ENCODE measurements around the gene LRRFIP2. TPM values are rescaled to one million over a fixed set of nuclear protein-coding genes. Genes with fewer than 3 reads are reported as not detected.

LRRFIP2 gene
- total and polyA plus RNA-seq, 2 experiments from 2014 or later: 29.0 to 48.8 TPM

GRCh38 chr3:37143821-37144220 lies 30.6 kb downstream of the LRRFIP2 start:
- no peak for DNase-seq (ENCODE audit: low spot score)
- H3K79me2 ChIP-seq: peaks cover 5% of the 10 kb centered on the region
- no peak overlapping the region for H3K4me2 ChIP-seq
- H3K27me3 ChIP-seq: no peaks in the 10 kb centered on the region
- H3K4me1 ChIP-seq (ENCODE audit: insufficient read depth): no peaks in the 10 kb centered on the region
- TF ChIP-seq EZH2 (IDR thresholded peaks at IDR 0.05; ENCODE audit: borderline replicate concordance) (no peak), CTCF (IDR thresholded peaks at IDR 0.05; ENCODE audit: poor library complexity) (no peak)
- no peak overlapping the region for H3K4me3 ChIP-seq
- H3K9me2 ChIP-seq (replicated peaks; ENCODE audit: insufficient read depth): no peaks in the 10 kb centered on the region
- H3K9me3 ChIP-seq (ENCODE audit: low read depth): no peaks in the 10 kb centered on the region
- no peaks in the 10 kb centered on the region for H3K36me3 ChIP-seq (replicated peaks; ENCODE audit: insufficient read depth, low read depth)
- H4K20me1 ChIP-seq (ENCODE audit: insufficient read depth, poor library complexity, severe bottlenecking): no peaks in the 10 kb centered on the region
- H3K27ac ChIP-seq: no peak overlapping the region
- no peak overlapping the region for H2AFZ ChIP-seq
- WGBS (ENCODE audit: low lambda C conversion rate, missing lambda C conversion rate): 96% methylated on average over 9 of the region's 9 CpGs

- no peaks in the 10 kb centered on the region for H3K36me3 ChIP-seq (replicated peaks; ENCODE audit: insufficient read depth, low read depth)
- H3K4me1 ChIP-seq (ENCODE audit: insufficient read depth): no peaks in the 10 kb centered on the region
- H3K9me3 ChIP-seq (ENCODE audit: low read depth): no peaks in the 10 kb centered on the region
- DNase-seq (ENCODE audit: low spot score): no peak
- H2AFZ ChIP-seq: no peak overlapping the region
- WGBS (ENCODE audit: low lambda C conversion rate, missing lambda C conversion rate): 100% methylated on average over 3 of the region's 3 CpGs
- no peak overlapping the region for H3K27ac ChIP-seq
- H3K4me2 ChIP-seq: no peak overlapping the region
- TF ChIP-seq EZH2phosphoT487 (IDR thresholded peaks at IDR 0.05; ENCODE audit: low read depth, severe bottlenecking, unreplicated experiment) (no peak), CTCF (IDR thresholded peaks at IDR 0.05; ENCODE audit: poor library complexity) (no peak), EZH2 (IDR thresholded peaks at IDR 0.05; ENCODE audit: borderline replicate concordance) (no peak)
- peaks cover under 1% of the 10 kb centered on the region for H3K79me2 ChIP-seq
- H4K20me1 ChIP-seq (ENCODE audit: insufficient read depth, poor library complexity, severe bottlenecking): no peaks in the 10 kb centered on the region
- H3K27me3 ChIP-seq: no peaks in the 10 kb centered on the region
- no peaks in the 10 kb centered on the region for H3K9me2 ChIP-seq (replicated peaks; ENCODE audit: insufficient read depth)
- H3K4me3 ChIP-seq: no peak overlapping the region
Observed at GRCh38 chr3:37141676-37142075, 32.7 kb downstream of the LRRFIP2 start.

GRCh38 chr3:37140899-37141541 lies 33.4 kb downstream of the LRRFIP2 start:
- WGBS (ENCODE audit: low lambda C conversion rate, missing lambda C conversion rate): 94% methylated on average over 3 of the region's 3 CpGs
- DNase-seq (ENCODE audit: low spot score): no peak
- Histone ChIP-seq H3K9me2 (replicated peaks; ENCODE audit: insufficient read depth) (no peaks in the 10 kb centered on the region), H3K27me3 (no peaks in the 10 kb centered on the region), H3K36me3 (replicated peaks; ENCODE audit: insufficient read depth, low read depth) (no peaks in the 10 kb centered on the region), H3K4me1 (ENCODE audit: insufficient read depth) (no peaks in the 10 kb centered on the region), H3K4me2 (no peak overlapping the region), H3K9me3 (ENCODE audit: low read depth) (no peaks in the 10 kb centered on the region), H3K79me2 (peaks cover 7% of the 10 kb centered on the region), H4K20me1 (ENCODE audit: insufficient read depth, poor library complexity, severe bottlenecking) (no peaks in the 10 kb centered on the region), H3K4me3 (no peak overlapping the region), H3K27ac (no peak overlapping the region), H2AFZ (no peak overlapping the region)
- no peak for TF ChIP-seq EZH2phosphoT487 (IDR thresholded peaks at IDR 0.05; ENCODE audit: low read depth, severe bottlenecking, unreplicated experiment)
- no peak for TF ChIP-seq EZH2 (IDR thresholded peaks at IDR 0.05; ENCODE audit: borderline replicate concordance)
- no peak for TF ChIP-seq CTCF (IDR thresholded peaks at IDR 0.05; ENCODE audit: poor library complexity)
